Measurements from ENCODE around the gene ABCA7. TPM values are rescaled to one million over a fixed set of nuclear protein-coding genes. Genes with fewer than 3 reads are reported as not detected.

Gene ABCA7
- total RNA-seq, 1 donor from 2014 or later: 2.0 TPM

- DNase-seq (ENCODE audit: low spot score in 2 of 2) (no peak), FAIRE-seq (no peak)
These were observed 12.6 kb downstream of the ABCA7 start for GRCh38 chr19:1052349-1052975.

GRCh38 chr19:1053176-1054101 is 13.5 kb downstream of the ABCA7 start:
- FAIRE-seq (no peak), DNase-seq (ENCODE audit: low spot score in 2 of 2) (no peak)

- no peak for DNase-seq (ENCODE audit: low spot score in 2 of 2)
- FAIRE-seq: no peak
These were observed 14.5 kb downstream of the ABCA7 start for GRCh38 chr19:1054102-1055027.

GRCh38 chr19:1055028-1055425 is 15.1 kb downstream of the ABCA7 start:
- no peak for DNase-seq (ENCODE audit: low spot score in 2 of 2)
- FAIRE-seq: no peak

- DNase-seq (ENCODE audit: low spot score in 2 of 2) (no peak), FAIRE-seq (no peak)
These were observed 16.1 kb downstream of the ABCA7 start for GRCh38 chr19:1055886-1056620.

GRCh38 chr19:1057176-1057855 is 17.4 kb downstream of the ABCA7 start:
- no peak for FAIRE-seq
- DNase-seq (ENCODE audit: low spot score in 2 of 2): no peak

GRCh38 chr19:1058112-1058511 is 18.2 kb downstream of the ABCA7 start:
- no peak for DNase-seq (ENCODE audit: low spot score in 2 of 2)
- FAIRE-seq: no peak

- DNase-seq (ENCODE audit: low spot score in 2 of 2) (no peak), FAIRE-seq (no peak)
These were observed 20.8 kb downstream of the ABCA7 start for GRCh38 chr19:1060689-1061088.

- DNase-seq (ENCODE audit: low spot score in 2 of 2) (no peak), FAIRE-seq (no peak)
These were observed 22.1 kb downstream of the ABCA7 start for GRCh38 chr19:1061987-1062386.

GRCh38 chr19:1062387-1063029 is 22.6 kb downstream of the ABCA7 start:
- FAIRE-seq: no peak
- no peak for DNase-seq (ENCODE audit: low spot score in 2 of 2)

- FAIRE-seq (no peak), DNase-seq (ENCODE audit: low spot score in 2 of 2) (no peak)
These were observed 23.4 kb downstream of the ABCA7 start for GRCh38 chr19:1063030-1063908.

GRCh38 chr19:1063909-1064660 is 24.2 kb downstream of the ABCA7 start:
- FAIRE-seq (no peak), DNase-seq (ENCODE audit: low spot score in 2 of 2) (no peak)

GRCh38 chr19:1064661-1065605 is 25.0 kb downstream of the ABCA7 start:
- no peak for FAIRE-seq
- DNase-seq (ENCODE audit: low spot score in 2 of 2): peak; percentile 70 to 77

GRCh38 chr19:1065606-1066109 is 25.8 kb downstream of the ABCA7 start:
- no peak for DNase-seq (ENCODE audit: low spot score in 2 of 2)
- no peak for FAIRE-seq

GRCh38 chr19:1066251-1066747 is 26.4 kb downstream of the ABCA7 start:
- FAIRE-seq (no peak), DNase-seq (ENCODE audit: low spot score in 2 of 2) (no peak)
